Activated CD4-positive, alpha-beta T cell treated with anti-CD3 and anti-CD28 coated beads, Interleukin-2, amount 10 ng/mL, durations not matched to agents 7 days and 5 days (primary cell): Measurements from ENCODE around the gene MGARP. TPM values are rescaled to one million over a fixed set of nuclear protein-coding genes. Genes with fewer than 3 reads are reported as not detected.
"Not testable (repeated sequence)": the region's sequence is repeated elsewhere in the genome, so short reads cannot be mapped to it uniquely, and the experiment has no call there.

Source experiments
- CTCF ChIA-PET: fragments of 350-600 bp; sonication (Branson Sonifier 250); formaldehyde crosslinking; loops from one replicate; lab custom pipeline; 2021; ENCODE audit warnings: antibody characterized with exemption; lab: Charles Lee
- POLR2A ChIA-PET: fragments of 350-600 bp; sonication (Branson Sonifier 250); formaldehyde crosslinking; loops from one replicate; lab custom pipeline; 2021; ENCODE audit warnings: antibody characterized with exemption; lab: Charles Lee
- DNase-seq: peaks from one replicate; pipeline ENCODE4 v3.0.0-alpha.2; 2020
- H3K27ac Mint-ChIP-seq: one replicate; pipeline ENCODE4 v1.8.0; 2021; ENCODE audit warnings: mild to moderate bottlenecking, moderate library complexity, mixed read lengths
- H3K27me3 Mint-ChIP-seq: one replicate; pipeline ENCODE4 v1.8.0; 2021; ENCODE audit warnings: mixed read lengths
- H3K36me3 Mint-ChIP-seq: one replicate; pipeline ENCODE4 v1.8.0; 2021; ENCODE audit warnings: low read depth, mixed read lengths
- H3K4me1 Mint-ChIP-seq: one replicate; pipeline ENCODE4 v1.8.0; 2021; ENCODE audit warnings: mixed read lengths
- H3K4me3 Mint-ChIP-seq: one replicate; pipeline ENCODE4 v1.8.0; 2021; ENCODE audit warnings: mild to moderate bottlenecking, moderate library complexity, mixed read lengths
- H3K9me3 Mint-ChIP-seq: one replicate; pipeline ENCODE4 v1.8.0; 2021; ENCODE audit warnings: mixed read lengths
- total RNA-seq, 2 experiments: library from RNA; stranded (reverse); gene quantifications; one replicate each; pipeline ENCODE4 v1.2.3, GENCODE V29; 2021

The MGARP gene
- total RNA-seq: under 1 TPM; 0.21 to 0.25 TPM

DNA sequence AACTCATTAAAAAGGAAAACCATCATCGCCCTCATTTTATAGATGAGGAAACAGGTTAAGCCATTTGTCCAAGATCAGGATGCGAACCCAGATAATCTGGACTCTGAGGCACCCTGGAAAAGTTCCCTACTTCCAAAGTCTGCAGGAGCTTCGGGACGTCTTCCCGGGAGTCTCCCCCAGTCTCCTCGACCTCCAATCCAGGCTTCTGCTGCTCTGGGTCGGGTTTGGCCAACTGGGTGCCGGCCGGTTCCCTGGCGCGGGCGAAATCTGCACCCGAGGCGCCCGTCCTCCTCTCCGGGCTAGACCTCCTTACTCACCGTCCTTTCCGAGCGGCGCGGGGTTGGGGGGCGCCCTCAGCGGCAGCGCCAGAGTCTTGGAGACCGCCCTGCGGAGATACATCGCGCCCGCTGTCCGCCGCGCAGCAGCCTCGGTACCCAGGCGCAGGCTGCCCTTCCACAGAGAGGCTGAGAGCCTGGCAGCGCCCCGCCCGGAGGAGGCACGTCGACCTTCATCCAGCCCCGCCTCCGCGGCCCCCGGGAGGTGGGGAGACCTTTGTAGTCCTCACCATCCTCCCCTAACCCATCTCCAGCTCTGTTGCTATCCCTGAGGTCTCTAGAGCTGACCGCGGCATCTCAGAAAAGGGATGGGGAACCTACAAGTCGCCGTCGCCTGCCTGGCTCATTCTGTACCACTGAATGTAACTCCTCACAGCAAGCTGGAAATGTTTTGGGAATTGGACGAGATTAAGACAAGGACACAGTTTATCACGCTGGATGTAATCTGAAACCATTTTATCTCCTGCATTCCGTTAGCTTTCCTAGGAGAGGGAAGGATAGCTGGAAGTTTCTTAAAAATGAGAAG, at the start of gene MGARP:
TSS of gene MGARP (minus strand) at position 466 of the 861 bp plus-strand sequence. CDS start at position 399, 67 bp downstream.
- POLR2A ChIA-PET: no interaction called here
- peak within 1 kb of the TSS; percentile 63 for H3K4me3 Mint-ChIP-seq
- CTCF ChIA-PET: interaction anchor here (0.7 to 3.0 kb wide), 5 partner anchors 10 to 262 kb away, joined by 3 to 15 read pairs (median 3); no protein-coding TSS in a partner anchor
- H3K27ac Mint-ChIP-seq: no peak within 1 kb of the TSS
- peaks cover 56% of the 10 kb centered on the region for H3K27me3 Mint-ChIP-seq
- H3K9me3 Mint-ChIP-seq: peaks cover 6% of the 10 kb centered on the region
- H3K36me3 Mint-ChIP-seq: peaks cover 8% of the 10 kb centered on the region
- DNase-seq: no peak
- H3K4me1 Mint-ChIP-seq: peaks cover 19% of the 10 kb centered on the region

DNA sequence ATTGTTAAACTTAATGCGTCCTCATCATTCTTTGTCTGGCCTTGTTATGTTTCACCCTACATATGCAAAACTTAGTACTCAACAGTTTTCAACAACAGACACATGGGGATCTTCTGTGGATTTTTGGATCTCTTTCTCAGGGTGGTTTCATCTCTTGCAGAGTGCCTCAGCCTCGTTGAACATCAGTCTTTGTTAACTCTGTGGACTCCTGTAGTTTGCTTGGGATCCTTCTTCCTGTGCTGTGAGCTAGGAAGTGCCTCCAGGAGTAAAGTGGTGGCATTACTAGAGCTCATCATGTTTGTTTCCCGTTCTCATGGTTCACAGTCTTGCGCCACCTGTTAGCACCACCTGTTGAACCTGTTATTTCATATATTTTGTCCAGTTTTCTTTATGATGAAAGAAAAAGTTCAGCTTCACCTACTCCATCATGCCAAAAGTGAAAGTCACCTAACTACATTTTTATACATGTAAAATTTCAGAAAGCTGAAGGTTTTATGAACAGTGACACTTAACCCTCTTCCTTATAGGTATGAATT, 49.7 kb upstream of the MGARP start:
- ChIA-PET POLR2A (no interaction called here), CTCF (interaction anchor here (0.7 to 1.8 kb wide), 4 partner anchors 10 to 84 kb away, joined by 3 to 6 read pairs (median 3); partner anchors contain the start of gene NAA15)
- Mint-ChIP-seq H3K9me3 (peaks cover 5% of the 10 kb centered on the region), H3K36me3 (peaks cover 45% of the 10 kb centered on the region), H3K4me3 (no peak overlapping the region), H3K27ac (peak overlapping the region; percentile 11), H3K27me3 (no peaks in the 10 kb centered on the region), H3K4me1 (peaks cover 28% of the 10 kb centered on the region)
- no peak for DNase-seq

DNA sequence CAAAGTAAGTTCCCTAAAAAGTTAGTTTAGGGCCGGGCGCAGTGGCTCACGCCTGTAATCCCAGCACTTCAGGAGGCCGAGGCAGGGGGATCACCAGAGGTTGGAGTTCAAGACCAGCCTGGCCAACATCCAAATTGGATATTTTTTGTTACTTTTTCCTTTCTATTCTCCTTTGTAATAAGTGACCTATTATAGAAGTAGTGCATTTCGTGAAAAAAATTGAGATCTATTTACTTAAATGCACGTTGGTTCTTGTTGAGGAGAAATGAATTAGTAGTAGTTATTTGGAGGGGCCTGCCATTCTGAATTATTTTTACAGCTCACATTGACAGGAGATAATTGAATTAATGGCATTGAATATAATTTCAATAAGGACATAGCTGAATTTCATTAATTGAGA, 44.6 kb upstream of the MGARP start:
- H3K9me3 Mint-ChIP-seq: peaks cover 8% of the 10 kb centered on the region
- peaks cover 29% of the 10 kb centered on the region for H3K4me1 Mint-ChIP-seq
- ChIA-PET POLR2A (no interaction called here), CTCF (interaction anchor here (1.3 kb wide), 1 partner anchor 17 kb away, joined by 3 read pairs; no protein-coding TSS in a partner anchor)
- no peak overlapping the region for H3K4me3 Mint-ChIP-seq
- no peak for DNase-seq
- H3K36me3 Mint-ChIP-seq: peaks cover 45% of the 10 kb centered on the region
- H3K27me3 Mint-ChIP-seq: no peaks in the 10 kb centered on the region
- H3K27ac Mint-ChIP-seq: no peak overlapping the region

DNA sequence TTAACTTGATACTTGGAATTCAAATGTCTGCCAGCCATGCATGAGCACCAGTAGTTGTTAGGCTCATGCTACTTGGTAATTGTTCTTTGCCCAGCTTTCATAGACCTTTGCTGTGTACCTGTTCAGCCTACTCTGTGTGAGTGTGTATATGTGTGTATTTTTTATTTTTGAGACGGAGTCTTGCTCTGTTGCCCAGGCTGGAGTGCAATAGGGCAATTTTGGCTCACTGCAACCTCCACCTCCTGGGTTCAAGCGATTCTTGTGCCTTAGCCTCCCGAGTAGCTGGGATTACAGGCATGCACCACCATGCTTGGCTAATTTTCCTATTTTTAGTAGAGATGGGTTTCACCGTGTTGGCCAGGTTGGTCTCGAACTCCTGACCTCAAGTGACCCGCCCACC, 42.5 kb upstream of the MGARP start:
- H3K4me3 Mint-ChIP-seq, H3K9me3 Mint-ChIP-seq, DNase-seq, POLR2A ChIA-PET, H3K27ac Mint-ChIP-seq, H3K27me3 Mint-ChIP-seq: not testable (repeated sequence)
- CTCF ChIA-PET: interaction anchor here (1.1 to 1.6 kb wide), 4 partner anchors 9 to 27 kb away, joined by 3 to 5 read pairs (median 5); partner anchors contain the start of gene NDUFC1
- peaks cover 35% of the 10 kb centered on the region for H3K4me1 Mint-ChIP-seq
- H3K36me3 Mint-ChIP-seq: peaks cover 27% of the 10 kb centered on the region

DNA sequence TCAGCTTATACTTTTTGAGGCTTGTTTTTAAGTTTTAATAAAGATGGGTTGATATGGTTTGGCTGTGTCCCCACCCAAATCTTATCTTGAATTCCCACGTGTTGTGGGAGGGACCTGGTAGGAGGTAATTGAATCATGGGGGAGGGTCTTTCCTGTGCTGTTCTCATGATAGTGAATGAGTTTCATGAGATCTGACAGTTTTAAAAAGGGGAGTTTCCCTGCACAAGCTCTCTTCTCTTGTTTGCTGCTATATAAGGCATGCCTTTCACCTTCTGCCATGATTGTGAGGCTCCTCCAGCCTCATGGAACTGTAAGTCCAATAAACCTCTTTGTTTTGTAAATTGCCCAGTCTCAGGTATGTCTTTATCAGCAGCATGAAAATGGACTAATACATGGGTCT, 42.0 kb upstream of the MGARP start:
- H3K9me3 Mint-ChIP-seq, H3K4me3 Mint-ChIP-seq, POLR2A ChIA-PET, DNase-seq, H3K27me3 Mint-ChIP-seq, H3K27ac Mint-ChIP-seq: not testable (repeated sequence)
- Mint-ChIP-seq H3K4me1 (peaks cover 35% of the 10 kb centered on the region), H3K36me3 (peaks cover 26% of the 10 kb centered on the region)
- CTCF ChIA-PET: interaction anchor here (1.1 to 1.6 kb wide), 3 partner anchors 9 to 26 kb away, joined by 5 read pairs; no protein-coding TSS in a partner anchor

DNA sequence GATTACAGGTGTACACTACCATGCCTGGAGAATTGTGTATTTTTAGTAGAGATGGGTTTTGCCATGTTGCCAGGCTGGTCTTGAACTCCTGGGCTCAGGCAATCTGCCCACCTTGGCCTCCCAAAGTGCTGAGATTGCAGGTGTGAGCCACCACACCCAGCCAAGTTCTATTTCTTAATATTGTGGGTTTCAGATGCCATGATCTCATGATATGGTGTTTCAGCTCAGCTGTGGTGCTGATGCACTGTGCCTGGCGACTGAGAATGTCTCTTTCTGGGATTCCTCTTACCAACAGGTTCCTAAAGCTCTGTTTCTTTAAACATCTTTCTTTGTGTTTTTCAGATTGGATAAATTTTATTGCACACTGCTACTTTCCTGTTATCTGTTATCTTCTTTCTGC, 39.5 kb upstream of the MGARP start:
- POLR2A ChIA-PET: interaction anchor here (0.6 kb wide), 1 partner anchor 13 kb away, joined by 3 read pairs; no protein-coding TSS in a partner anchor
- H3K27ac Mint-ChIP-seq: peak overlapping the region; percentile 33
- CTCF ChIA-PET: interaction anchor here (1.4 to 1.6 kb wide), 2 partner anchors 10 to 14 kb away, joined by 3 to 5 read pairs; no protein-coding TSS in a partner anchor

DNA sequence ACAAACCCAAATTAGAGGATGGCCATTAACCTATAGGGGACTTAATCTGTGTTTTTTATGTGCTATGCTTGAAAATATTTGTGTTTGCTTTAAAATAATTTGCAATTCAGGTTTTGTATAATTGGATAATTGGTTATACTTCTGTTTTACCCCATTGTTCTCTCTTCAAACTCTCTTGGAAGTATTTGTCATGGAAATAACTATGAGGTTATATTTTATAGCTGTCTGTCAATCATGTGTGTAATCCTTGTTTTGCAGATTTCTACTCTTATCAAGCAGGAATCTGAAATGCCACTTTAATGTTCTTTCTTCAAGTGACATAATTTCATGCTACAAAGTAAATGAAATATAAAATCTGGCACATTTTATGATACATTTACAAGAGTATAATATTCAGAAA, 37.6 kb upstream of the MGARP start:
- POLR2A ChIA-PET: no interaction called here
- peaks cover 6% of the 10 kb centered on the region for H3K9me3 Mint-ChIP-seq
- CTCF ChIA-PET: interaction anchor here (0.8 kb wide), 1 partner anchor 17 kb away, joined by 3 read pairs; the partner anchor contains the start of gene NAA15
- DNase-seq: no peak
- no peak overlapping the region for H3K27ac Mint-ChIP-seq
- no peaks in the 10 kb centered on the region for H3K27me3 Mint-ChIP-seq
- peaks cover 34% of the 10 kb centered on the region for H3K36me3 Mint-ChIP-seq
- H3K4me3 Mint-ChIP-seq: no peak overlapping the region
- peaks cover 65% of the 10 kb centered on the region for H3K4me1 Mint-ChIP-seq

More for the DNA sequence above, 39.5 kb upstream of the MGARP start:
- peaks cover 6% of the 10 kb centered on the region for H3K9me3 Mint-ChIP-seq
- no peak for DNase-seq
- H3K4me3 Mint-ChIP-seq: no peak overlapping the region
- H3K4me1 Mint-ChIP-seq: peaks cover 55% of the 10 kb centered on the region
- H3K27me3 Mint-ChIP-seq: no peaks in the 10 kb centered on the region
- H3K36me3 Mint-ChIP-seq: peaks cover 29% of the 10 kb centered on the region

DNA sequence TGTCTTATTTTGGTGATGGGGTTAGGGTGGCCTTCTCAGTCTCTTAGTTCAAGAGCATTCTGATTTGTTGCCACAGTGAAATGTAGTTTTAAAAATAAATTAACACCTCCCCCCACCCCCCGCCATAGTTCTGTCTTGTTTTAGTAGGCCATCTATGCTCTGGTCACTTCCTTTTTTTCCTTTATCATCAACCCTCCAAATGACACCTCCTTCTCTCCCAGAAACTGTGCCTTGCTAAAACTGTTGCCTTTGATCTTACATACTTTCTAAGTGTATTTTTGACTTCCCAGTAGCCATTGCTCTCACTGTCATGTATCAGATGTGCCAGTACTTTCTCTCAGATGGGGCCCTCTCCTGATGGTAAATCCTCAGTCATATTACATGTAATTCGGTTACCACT, 36.7 kb upstream of the MGARP start:
- H3K36me3 Mint-ChIP-seq: peaks cover 30% of the 10 kb centered on the region
- peaks cover 6% of the 10 kb centered on the region for H3K9me3 Mint-ChIP-seq
- no peaks in the 10 kb centered on the region for H3K27me3 Mint-ChIP-seq
- ChIA-PET CTCF (interaction anchor here (0.8 kb wide), 1 partner anchor 16 kb away, joined by 3 read pairs; the partner anchor contains the start of gene NAA15), POLR2A (no interaction called here)
- DNase-seq: no peak
- peaks cover 66% of the 10 kb centered on the region for H3K4me1 Mint-ChIP-seq
- H3K27ac Mint-ChIP-seq: no peak overlapping the region
- no peak overlapping the region for H3K4me3 Mint-ChIP-seq

DNA sequence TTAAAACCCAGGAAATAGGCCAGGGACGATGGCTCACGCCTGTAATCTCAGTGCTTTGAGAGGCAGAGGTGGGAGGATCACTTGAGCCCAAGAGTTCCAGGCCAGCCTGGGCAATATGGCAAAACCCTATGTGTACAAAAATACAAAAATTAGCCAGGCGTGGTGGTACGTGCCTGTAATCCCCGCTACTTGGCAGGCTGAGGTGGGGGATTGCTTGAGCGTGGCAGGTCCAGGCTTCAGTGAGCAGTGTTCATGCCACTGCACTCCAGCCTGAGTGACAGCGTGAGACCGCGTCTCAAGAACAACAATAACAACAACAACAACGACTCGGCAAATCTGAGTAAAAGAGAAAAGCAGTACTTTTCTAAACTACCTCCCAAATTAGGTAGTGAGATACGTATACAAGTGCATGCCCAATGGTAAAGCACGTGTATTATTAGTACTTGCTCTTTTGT, 35.2 kb upstream of the MGARP start:
- H3K9me3 Mint-ChIP-seq: peaks cover 6% of the 10 kb centered on the region
- ChIA-PET POLR2A (no interaction called here), CTCF (interaction anchor here (1.0 kb wide), 1 partner anchor 19 kb away, joined by 4 read pairs; no protein-coding TSS in a partner anchor)
- H3K27ac Mint-ChIP-seq: peak overlapping the region; percentile 71
- H3K4me3 Mint-ChIP-seq: peak overlapping the region; percentile 9
- no peaks in the 10 kb centered on the region for H3K27me3 Mint-ChIP-seq
- H3K36me3 Mint-ChIP-seq: peaks cover 28% of the 10 kb centered on the region
- DNase-seq: no peak
- peaks cover 70% of the 10 kb centered on the region for H3K4me1 Mint-ChIP-seq

DNA sequence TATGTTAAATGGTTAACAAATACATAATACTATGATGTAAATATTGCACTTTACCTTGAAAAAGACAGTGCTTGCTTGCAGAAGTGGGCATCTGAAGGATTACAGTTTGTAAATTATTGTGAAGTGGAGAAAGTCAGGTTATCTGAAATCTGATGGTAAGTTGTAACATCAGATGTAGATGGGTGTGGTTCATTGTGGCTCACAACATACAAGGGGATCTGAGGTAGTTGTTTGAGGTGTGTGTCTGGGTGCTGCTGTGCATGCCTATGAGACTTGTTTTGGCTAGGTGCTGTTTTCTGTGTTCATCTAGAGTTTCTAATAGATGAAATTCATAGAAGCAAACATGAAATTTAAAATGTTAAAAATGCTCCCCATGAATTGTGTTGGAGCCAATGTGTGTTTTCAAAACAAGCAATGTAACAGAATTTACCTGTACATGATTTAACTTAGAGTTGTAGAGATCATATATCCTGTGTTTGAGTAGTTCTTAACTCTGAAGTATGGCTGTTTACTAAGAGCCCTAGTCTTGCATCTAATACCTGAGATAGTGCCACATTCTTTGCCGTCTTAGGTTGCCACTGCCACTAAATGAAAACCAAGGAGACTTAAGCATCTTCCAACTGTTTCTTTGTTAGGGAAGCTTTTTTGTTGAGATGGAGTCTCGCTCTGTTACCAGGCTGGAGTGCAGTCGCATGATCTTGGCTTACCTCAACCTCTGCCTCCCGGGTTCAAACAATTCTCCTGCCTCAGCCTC, 34.2 kb upstream of the MGARP start:
- no peaks in the 10 kb centered on the region for H3K9me3 Mint-ChIP-seq
- DNase-seq: peak; percentile 39
- H3K27ac Mint-ChIP-seq: peak overlapping the region; percentile 93
- ChIA-PET CTCF (no interaction called here), POLR2A (no interaction called here)
- peaks cover 23% of the 10 kb centered on the region for H3K36me3 Mint-ChIP-seq
- H3K4me3 Mint-ChIP-seq: peak overlapping the region; percentile 26
- no peaks in the 10 kb centered on the region for H3K27me3 Mint-ChIP-seq
- H3K4me1 Mint-ChIP-seq: peaks cover 65% of the 10 kb centered on the region

DNA sequence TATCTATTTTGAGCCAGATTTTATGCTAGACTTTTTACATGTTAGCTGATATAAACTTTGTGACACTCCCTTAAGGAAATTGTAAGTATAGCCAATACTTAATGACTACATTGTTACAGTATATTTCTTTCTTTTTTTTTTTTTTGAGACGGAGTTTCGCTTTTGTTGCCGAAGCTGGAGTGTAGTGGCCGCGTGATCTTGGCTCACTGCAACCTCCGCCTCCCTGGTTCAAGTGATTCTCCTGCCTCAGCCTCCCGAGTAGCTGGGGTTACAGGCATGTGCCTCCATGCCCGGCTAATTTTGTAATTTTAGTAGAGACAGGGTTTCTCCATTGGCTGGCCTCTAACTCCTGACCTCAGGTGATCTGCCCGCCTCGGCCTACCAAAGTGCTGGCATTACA, 33.4 kb upstream of the MGARP start:
- H3K9me3 Mint-ChIP-seq, H3K27me3 Mint-ChIP-seq, DNase-seq, POLR2A ChIA-PET: not testable (repeated sequence)
- peaks cover 65% of the 10 kb centered on the region for H3K4me1 Mint-ChIP-seq
- H3K36me3 Mint-ChIP-seq: peaks cover 23% of the 10 kb centered on the region
- H3K27ac Mint-ChIP-seq: peak overlapping the region; percentile 93
- peak overlapping the region; percentile 26 for H3K4me3 Mint-ChIP-seq
- CTCF ChIA-PET: interaction anchor here (3.0 kb wide), 1 partner anchor 17 kb away, joined by 13 read pairs; no protein-coding TSS in a partner anchor
